Activated T-helper 1 cell treated with anti-CD3 and anti-CD28 coated beads, Interleukin-2, amount 50 U/mL, for 16 hours (primary cell): ENCODE data around the gene TRIM40.

Experiments
- DNase-seq, 2 donors: peaks; one replicate each; pipeline ENCODE4 v3.0.0-alpha.2; 2020; ENCODE audit warnings: low read depth in 1 of 2, low spot score in 1 of 2

The TRIM40 gene

DNA sequence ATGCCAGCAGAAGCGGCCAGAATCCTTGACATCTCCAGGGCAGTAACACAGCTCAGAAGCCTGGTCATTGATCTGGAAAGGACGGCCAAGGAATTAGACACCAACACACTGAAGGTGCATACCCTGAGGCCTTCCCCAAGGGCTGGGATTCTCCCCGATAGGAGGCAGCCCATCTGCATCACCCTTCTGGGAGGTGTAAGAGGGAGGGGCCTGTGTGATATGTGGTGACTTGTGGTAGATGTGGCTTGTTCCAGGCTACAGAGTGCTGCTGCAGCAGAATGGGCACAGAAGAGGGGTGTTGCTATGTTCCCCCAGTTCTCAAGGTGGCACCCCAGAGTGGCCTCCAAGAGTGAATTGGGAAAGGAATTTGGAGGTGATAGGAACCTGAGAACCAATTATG is 11.2 kb downstream of the TRIM40 start:
- no peak for DNase-seq

DNA sequence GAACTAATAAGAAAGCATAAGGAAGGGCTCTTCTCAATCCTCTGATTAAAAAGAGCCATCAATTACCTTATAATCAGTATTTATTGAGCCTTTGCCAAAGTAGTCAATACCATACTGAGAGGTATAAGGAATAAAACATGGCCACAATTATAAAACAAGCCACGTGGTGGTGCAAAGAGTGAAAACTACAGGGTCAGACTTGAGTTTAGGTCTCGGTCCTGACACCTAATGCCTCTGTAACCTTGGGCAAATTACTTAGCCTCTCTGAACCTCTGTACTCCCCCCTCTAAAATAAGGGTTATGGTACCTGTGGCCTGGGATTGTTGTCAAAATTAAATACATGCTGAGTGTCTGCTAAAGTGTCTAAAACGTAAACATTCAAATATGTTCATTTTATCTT is 13.3 kb downstream of the TRIM40 start:
- DNase-seq = no peak

DNA sequence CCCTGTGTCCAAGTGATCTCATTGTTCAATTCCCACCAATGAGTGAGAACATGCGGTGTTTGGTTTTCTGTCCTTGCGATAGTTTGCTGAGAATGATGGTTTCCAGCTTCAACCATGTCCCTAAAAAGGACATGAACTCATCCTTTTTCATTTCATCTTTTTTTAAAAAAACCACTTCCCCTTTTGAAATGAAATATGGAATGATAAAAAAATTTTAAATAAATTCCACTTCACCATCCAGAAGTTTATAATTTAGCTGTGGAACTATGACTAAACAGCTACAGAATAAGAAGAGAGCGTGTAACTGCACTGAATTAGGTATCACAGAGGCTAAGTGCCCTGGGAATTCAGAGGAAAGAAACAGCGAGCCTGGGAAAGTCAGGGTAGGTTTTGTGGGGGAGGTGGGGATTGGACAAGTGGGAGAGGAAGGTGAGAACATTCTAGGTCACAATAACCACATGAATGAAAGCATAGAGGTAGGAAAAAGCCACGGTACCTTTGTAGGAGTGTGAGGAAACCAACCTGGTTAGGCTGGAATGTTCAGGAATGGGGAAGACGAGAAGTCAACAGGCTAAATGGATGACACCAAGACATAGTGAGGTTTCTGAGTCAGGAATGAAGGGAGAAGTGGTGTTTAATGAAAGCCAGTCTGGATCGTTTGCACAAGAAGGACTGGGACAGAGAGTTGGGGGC is 14.1 kb downstream of the TRIM40 start:
- DNase-seq = no peak

DNA sequence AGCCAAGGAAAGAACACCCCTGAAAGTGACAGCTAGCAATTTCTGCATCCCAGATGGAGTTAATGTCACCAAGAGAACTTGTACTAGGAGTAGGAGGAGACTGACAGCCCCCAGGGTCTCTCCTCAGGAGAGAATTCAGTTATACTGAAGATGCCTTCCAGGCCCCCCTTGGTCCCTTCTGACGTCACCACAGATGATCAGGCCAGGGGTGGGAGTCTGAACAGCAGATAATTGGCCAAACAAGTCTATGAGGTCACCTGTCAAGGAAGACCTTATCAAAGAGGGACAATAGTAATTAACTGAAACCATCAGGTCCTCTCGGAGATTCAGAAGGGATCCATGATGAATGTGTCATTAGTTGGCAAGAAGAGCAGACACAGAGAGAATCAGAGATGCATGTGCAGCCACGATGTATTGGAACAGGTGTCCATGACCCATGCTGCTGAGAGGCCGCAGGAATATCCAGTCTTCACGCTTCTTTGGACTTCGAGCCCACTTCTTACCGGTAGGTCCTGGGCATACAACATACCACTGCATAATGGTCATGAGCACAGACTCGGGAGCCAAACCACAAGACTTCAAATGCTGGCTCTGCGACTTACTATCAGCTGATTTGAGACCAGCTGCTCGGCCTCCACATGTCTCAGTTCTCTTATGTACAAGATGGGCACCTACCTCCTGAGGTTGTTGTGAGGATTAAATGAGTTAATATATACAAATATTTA is 14.9 kb downstream of the TRIM40 start:
- DNase-seq = no peak

DNA sequence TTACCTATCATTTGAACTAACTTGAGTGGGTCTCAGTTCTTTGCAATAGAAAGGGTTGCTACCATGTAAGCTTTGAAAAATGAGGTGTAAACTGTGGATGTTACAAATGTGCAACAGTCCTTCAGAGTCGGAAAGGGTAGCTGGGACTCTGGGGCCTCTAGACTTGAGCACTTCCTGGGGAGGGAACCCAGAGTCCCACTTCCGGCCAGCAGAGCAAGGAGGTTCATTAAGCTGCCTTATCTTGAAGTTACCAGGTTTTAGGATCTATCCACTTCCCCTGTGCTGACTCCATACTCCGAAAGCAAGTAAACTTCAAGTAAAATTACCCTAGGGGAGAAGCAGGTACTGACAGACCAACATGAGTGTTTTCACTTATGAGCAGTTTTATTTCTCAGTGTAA is 15.6 kb downstream of the TRIM40 start:
- no peak for DNase-seq

DNA sequence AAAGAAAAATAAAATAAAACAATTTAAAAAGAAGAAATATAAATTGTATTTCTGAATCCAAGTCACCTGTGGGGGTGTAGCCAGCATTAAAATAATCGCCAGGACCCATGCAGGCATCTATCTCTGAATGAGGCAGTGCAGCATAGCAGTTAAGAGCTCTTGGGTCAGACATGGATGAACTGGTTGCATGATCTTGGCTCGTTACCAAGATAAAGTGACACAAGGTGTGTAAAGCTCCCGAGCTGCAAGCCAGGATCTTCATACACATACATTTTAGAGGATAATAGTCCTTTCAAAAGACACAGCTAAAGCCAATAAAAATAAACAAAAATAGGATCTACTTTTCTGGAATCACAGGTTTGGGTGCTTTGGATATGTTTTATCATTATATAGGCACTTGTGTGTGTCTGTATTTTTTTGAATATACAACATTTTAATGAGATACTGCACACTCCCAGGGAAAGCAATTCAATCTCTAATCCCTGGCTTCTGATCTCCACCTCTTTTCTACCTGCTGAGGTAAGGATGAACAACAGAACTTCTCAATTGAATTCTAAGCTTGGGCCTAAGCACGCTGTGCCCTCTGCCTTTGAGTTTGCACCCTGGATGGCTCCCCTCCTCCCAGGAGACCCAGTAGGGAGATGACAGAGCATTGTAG is 16.2 kb downstream of the TRIM40 start:
- no peak for DNase-seq

DNA sequence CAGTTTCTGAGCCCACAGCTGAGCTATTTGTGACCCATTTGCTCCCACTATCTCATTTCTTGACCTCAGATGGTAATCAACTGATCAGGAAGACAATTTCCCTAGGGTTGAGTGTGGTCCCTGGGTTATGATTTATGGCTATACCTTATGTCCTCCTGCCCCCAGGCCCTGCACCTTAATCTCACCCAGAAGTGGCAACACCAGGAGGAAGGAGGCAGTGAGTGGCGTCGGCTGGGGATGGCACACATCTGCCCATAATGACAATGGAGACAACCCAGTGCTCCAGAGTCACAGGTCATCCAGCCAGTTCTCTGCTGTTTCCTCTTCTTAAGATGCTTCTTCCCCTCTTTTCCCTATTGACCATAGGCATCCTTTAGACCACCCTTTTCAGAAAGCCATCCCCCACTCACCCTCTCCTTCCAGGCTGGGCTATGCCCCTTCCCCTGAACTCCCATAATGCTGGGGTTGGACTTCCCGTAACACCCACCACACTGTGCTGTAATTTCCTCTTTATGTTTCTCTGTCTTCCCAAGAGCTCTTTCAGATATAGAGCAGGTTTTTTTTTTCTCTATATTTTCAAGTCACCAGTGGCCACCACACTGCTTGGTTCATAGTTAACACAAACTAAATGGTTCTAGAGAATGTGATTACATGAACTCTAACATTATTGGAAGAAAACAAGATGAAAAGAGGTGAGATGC is 17.1 kb downstream of the TRIM40 start:
- DNase-seq = no peak

DNA sequence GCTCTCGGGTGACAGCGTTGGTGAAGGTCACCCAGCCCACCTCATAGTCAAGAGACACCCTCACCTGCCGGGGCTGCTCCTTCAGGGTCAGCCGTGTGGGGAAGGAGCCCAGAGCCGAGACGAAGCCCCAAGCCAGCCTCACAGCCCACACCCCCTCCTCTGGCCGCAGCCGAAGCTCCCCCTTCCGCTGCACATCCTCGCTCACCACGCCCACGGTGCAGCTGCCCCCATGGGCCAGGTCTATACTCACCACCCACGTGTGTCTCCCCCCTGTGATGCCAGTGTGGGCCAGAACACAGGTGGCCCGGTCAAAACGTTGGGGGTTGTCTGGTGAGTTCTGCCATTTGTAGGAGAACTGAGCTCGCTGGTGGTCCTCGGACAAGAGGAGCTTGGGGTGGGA is 18.1 kb downstream of the TRIM40 start:
- DNase-seq = no peak

DNA sequence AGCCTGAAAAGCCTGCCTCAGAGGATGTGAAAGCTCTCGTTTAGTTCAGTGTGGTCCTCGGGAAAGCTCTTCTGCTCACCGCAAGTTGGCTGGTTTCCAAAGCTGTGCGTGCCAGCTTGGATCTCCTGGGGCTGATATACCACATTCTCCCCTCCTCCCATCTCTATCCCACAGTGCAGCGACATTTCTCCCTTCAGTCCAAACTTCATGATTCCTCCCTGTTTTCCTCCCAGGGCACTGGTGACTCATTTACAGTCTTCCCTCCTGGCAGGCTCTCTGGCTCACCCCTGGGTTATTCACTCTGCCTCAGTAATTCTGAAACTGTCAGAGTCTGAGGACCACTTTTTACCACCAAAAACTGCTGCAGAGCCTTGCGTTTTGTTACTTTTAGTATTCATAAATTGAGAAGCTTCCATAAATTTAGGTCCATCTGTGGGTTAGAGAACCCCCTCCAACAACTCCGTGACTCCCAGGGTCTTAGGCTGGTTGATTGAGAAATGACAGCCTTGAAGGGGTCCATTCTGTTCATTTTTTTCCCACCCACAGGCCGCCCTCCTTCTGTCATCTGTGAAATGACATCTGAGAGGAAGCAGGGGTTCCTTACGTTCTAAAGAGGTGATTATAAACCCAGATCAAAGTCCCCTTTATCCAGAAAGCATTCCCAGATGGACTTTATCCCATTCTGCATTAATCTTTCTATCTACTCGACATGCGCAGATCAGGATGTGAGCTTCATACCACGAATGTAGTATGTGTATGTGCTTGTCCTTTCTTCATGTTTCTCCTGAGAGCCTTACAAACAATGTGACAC is 19.0 kb downstream of the TRIM40 start:
- DNase-seq = no peak

DNA sequence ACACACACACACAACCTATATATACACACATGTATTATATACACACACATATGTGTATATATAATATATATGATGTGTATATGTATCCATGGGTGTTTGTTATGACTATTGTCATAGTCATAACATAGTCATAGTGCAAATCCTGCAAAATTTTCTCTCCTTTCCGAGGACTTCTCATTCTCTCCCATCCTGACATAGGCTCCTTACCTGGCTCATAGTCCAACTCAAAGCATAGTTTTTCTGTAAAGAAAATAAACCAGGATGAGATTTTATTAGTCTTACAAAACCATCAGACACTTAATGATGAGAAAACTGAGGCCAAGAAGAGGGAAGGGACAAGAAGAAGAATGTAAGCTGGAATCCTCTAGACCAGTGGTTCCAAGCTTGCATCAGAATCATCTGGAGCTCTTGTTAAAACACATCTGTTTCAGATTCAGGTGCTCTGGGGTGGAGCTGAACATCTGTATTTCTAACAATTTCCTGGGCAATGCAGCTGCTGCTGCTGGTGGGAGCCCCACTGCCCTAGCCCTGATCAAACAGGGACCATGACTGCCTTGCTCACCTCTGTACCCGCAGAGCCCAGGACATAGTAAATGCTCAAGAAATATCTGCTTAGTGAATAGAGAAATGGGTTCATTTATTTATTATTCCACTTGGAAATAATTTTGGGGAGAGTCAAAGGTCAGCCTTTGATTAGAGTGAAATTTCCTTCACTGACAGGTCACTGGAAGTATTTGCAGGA is 19.8 kb downstream of the TRIM40 start:
- DNase-seq = no peak

DNA sequence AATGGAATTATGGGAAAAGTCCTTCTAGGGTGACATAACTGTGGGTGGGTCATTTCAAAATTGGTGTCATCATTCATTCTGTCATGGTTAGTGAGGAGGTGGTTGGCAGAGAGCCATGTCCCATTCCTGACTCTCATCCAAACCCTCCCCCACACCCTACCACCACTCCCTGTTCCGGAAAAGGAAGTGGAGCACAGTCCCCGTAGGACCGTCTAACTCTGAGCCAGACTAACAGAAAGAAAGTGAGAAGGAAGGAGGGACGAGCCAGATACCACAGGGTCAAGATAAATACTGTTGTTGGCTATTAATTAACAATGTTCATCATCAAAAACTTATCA is 20.3 kb downstream of the TRIM40 start:
- DNase-seq = no peak

DNA sequence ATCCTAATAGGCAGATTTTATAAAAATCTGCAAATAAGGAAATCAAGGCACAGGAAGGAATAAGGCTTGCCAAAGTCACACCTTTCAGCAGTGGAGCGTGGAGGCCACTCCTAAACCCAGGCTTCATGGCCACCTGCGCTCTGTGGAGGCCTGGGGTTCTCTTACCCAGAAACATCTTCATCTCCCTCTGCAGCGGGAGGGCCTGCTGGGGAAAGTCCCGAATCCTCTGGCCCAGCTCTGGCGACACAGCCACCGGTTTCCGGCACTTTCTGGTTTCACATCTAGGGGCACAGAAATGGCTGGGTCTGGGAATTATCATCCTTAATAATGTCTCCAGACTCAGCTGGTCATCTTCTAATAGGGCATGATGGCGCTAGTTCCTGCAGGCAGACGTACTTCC is 20.8 kb downstream of the TRIM40 start:
- DNase-seq = no peak

DNA sequence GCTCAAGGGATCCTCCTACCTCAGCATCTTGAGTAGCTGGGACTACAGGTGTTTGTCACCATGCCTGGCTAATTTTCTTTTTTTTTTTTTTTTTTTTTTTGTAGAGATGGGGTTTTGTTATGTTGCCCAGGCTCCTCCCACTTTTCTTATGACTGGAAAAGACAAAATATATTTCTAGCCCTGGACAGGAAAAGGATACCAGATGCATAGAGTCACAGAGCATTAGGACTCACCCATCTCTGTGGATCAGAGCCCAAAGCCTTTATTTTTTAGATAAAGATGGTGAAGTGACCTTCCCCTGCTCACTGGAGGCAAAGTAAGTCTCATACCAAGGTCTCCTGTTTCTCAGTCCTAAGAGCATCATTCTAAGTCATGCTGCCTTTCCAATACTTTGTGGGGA is 21.6 kb downstream of the TRIM40 start:
- DNase-seq = no peak

DNA sequence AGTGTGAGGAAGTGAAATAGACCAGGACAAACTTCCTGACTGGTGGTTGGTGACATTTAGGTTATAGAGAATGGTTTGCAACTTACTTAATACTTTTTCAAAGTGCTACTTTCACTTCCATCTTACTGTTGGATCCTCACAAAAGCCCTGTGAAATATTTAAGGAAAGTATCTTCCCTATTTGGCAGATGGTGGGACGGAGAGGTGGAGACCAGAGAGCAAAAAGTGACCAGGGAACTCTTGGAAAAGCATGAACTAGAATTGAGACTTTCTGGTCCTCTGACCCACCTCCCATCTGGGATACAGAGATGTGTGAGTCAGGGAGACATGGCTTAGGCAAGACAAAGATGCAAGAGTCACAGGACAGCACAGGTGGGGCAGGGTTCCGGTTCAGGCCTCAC is 22.1 kb downstream of the TRIM40 start:
- no peak for DNase-seq

DNA sequence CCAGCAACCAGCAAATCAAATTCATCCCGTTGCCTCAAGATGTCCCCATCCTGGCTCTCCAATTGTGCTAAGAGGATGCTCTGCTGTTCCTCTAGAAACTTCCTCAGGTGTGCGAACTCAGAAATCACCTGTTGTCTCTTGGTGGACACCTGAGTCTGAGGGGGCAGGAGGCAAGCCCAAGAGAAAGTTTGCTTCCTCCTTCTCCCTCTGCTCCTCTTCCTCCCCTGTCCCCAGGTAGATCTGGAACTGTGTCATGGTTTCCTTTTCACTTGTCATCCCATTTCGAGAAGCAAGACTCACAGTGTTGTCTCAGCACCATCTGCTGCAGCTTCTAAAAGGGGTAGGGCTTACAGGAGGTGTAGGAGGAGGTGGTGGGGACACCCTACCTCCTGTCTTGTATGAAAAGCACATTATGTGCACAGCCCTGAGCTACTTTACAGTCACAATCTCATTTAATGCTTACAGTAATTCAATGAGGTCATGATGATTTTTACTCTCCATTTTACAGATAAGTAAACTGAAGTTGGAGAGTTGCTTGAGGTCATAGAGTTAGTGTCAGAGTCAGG is 22.6 kb downstream of the TRIM40 start:
- no peak for DNase-seq

DNA sequence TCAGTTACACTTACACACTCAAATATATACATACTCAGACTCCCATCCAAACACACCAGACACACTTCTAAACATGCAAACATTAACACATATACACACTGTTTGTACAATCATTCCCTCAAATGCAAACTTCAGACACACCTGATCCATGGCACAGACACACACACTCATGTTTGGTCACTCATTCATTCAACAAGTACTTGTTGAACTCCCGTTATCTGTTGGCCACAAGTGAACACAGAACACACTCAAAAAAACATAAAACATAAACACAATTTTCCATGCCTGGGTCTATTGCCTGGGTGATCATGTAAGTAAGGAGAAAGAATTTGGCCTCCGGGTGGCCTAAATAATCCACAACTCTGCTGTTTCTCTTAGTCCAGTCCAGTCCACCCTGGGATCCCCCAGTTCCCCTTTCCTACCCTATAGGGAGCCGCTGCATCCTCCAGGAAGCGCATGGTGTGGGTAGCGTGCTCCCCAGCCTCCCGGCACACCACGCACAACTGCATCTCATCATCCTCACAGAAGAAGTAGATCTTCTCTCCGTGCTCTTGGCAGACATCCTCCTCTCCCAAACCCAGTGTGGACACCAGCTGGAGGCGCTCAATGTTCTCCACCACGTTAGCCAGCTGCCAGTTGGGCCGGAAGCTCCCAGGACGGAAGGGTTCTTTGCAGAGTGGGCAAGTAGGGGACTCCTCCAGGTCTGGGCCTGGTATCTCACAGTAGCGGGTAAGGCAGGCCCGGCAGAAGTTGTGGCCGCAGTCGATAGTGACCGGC is 24.3 kb downstream of the TRIM40 start:
- no peak for DNase-seq

DNA sequence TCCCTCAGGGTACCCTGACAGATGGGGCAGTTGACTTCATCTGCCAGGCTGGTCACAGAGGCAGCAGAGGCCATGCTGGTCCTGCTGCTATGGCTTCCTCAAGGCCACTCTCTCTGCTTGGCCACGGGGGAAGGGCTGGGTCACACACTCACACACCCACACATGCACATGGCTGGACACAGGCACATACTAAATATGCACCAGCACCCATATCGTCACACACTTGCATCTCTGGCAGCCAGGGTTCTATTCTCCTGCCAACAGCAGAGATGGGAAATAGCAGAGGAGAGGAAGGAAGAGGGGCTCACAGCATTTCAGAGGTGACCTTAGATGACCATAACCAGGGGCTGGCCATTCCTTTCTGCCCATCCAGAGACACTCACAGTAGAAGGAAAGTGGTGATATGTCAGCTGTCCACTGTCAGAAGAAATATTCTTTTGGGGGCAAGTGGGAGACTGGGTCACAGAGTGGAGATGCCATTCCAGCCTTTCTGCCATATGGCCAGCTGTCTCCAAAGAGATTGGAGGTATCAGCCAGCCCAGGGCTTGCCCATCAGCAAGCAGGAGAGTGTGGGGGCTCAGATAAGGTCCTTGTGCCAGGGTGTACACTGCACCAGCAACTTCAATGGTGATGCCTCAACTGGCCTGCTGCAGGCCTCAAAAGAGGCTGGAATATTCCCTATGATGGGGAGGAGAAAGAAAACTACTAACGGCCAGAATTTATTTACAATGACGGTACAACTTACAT is 25.0 kb downstream of the TRIM40 start, which contains the start of gene TRIM10:
TSS of gene TRIM10 (minus strand) at position 427 of the 747 bp plus-strand sequence. CDS start at position 74, 353 bp downstream.
- DNase-seq = no peak

DNA sequence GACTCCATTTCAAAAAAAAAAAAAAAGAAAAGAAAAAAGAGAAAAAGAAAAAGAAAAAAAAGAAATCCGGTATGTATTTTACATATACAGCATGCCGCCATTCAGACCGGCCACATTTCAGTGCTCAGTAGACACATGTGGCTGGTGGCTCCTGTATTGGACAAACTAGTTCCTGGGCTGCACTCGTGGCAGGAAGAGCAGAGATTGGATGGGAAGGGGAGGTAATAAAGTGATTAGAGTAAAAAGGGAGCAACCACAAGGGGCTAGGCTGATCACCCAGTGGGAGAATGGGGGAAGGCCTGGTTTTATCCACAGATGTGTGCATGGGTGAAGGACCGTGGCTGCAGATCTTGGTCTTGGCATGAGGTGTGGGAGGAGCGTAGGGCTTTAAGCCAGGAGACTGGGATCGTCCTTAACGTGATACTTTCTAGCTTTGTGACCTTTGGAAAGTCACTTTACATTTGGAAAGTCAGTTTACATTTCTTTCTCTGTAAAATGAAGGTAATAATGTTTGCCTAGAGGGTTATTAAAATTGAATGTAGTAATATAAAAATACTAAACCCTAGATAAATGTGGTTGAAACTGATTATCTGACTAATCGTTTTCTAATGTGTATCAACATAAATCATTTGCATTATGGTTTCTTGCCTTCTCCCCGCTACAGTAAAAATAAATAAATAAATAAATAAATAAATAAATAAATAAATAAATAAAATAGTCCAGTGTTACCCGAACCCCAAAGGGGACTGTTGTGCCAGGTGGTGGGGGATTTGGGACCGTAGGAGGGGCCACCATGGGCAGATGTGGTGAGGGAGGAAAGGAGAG is 26.5 kb downstream of the TRIM40 start:
- DNase-seq = no peak
